HG03175 (cell line): ENCODE measurements around the gene DENND5B.
A peak's percentile ranks its signal among the peaks of the same experiment; 100 is the strongest.
"Not testable (repeated sequence)": the region's sequence is repeated elsewhere in the genome, so short reads cannot be mapped to it uniquely, and the experiment has no call there.

Experiments
- ATAC-seq: cut with Tn5 transposase; IDR thresholded peaks from one replicate; pipeline ENCODE4 v1.9.1; 2021; ENCODE audit warnings: mild to moderate bottlenecking, moderate library complexity; ENCODE audit not compliant: unreplicated experiment

Gene DENND5B

DNA sequence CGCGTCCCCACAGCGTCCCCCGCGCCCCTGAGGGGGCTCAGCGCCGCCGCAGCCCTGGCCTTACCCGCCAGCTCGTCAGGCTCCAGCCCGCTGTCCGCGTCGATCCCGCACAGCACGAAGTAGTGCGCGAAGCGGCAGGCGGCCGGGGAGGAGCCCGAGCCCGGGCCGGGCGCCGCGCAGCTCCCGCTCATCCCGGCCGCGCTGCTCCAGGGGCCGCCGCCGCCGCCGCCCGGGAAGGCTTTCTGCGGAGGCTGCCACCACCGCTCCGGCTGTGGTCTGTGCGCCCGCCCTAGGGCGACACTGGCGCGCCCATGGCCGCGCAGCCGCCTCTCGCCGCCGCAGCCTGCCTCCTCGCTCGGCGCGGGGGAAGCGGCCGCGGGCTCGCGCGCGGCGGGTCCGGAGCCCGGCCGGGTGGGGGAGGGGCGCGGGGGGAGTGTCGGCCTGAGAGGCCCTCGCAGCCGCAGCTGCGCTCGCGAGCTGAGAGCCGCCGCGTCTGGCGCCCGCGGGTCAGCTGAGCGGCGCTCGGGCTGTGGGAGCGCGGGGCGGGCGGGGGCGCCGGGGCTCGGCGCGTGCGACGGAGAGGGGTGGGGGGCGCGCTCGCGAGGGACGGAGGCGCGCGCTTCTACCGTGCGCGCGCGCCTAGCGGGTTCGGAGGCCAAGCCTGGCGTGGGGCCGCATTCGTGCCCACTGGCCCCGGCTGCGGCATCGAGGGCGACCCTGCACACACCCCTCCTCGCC lies at the start of gene DENND5B:
DENND5B (minus strand) TSS at position 495 of the 738 bp plus-strand sequence; CDS start at position 191, 304 bp downstream.
- peak; percentile 67 for ATAC-seq

DNA sequence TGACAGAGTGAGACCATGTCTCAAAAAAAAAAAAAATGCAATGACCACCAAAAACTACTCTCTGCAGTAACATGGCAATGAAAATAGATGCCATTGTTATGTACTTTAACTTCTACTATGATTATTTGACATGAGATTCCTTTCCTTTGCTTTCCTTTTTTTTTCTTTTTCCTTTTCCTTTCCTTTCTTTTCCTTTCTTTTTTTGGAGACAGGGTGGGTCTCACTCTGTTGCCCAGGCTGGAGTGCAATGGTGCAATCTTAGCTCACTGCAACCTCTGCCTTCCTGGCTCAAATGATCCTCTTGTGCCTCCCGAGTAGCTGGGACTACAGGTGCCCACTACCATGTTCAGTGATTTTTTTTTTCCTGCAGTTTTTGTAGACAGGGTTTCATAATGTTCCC lies 43.7 kb upstream of the DENND5B start:
- no peak for ATAC-seq

DNA sequence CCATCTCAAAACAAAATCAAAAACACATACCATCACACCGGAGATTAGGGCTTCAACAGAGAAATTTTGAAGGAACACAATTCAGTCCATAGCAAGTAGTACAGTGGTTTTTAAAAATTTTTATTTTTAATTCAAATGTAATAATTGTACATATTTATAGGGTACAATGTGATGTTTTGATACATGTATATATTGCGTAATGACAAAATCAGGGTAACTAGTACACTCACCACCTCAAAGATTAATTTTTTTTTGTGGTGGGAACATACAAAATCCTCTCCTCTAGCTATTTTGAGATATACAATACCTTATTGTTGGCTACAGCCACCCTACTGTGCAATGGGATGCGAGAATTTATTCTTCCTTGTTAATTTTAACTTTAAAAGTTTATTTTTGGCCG lies 42.5 kb upstream of the DENND5B start:
- ATAC-seq, result no peak

- no peak for ATAC-seq
Measured at GRCh38 chr12:31631809-31632208, 40.9 kb upstream of the DENND5B start.

DNA sequence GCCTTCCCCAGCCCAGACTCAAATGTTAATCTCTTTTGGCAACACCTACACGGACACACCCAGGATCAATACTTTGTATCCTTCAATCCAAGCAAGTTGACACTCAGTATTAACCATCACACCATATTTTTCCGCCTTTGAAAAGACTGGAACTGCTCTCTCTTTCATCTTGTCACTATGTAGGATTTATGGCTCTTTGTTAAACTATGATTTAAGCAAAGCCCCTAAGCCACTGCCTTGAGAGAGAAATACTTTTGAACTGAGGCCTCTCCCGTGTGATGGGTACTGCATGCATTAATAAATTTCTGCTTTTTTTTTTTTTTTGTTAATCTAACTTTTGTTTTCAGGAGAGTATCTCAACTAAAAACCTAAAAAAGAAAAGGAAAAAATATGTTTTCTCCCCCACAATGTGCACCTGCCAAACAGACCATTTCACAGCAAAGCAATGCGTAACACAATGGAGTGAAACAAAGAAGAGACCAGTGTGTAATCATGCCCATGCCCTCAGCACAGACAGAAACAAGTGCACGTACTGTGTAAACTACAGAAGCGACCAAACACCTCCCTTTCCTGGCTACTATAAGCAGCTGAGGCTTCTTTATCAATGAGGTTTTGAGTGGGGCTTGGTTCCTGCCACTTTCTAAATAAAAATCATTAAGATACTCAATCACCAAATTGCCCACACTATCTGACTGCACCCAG lies 40.2 kb upstream of the DENND5B start:
- ATAC-seq, result no peak

- no peak for ATAC-seq
Measured at GRCh38 chr12:31629756-31630732, 39.1 kb upstream of the DENND5B start.

DNA sequence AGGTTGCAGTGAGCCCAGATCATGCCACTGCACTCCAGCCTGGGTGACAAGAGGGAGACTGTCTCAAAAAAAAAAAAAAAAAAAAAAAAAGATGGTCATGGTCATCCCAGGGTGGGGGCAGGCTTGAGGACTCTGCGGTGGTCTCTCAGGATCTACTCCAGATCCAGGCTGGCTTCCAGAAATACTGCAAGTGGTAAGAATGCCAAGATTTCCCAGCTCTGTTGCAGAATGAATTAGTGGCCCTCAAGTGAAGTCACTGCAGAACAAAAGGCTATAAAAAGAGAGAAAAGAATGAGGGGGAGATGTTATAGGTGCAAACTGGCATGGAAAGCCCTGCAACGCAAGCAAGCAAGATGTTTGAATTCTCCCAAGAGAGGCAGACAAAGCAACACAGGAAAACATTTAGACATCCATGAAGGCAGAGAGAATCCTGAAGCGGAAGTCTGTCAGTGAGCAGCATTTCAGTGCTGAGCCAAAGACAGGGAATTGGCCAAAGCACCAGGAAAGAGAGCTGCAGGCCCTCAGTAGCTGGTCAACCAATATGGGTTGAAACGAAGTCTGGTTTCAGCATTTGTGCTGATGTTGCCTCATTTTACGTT lies 36.6 kb upstream of the DENND5B start:
- no peak for ATAC-seq

GRCh38 chr12:31626270-31626995 lies 35.5 kb upstream of the DENND5B start:
- ATAC-seq, result no peak

DNA sequence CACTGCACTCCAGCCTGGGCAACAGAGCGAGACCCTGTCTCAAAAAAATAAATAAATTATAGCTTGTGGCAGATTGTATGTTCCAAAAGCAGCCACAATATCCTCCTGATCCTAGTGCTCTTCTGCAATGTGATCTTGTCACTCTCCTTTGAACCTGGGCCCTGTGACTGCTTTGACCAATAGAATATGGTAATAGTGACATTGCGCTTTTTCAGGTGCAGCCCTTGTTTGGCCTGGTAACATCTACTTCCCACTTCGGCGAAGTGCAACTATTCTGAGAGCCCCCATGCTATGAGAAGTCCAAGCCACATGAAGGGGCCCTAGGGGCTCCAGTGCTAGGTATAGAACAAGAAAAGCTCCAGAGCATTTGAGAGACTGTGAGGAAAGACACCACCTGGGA lies 31.1 kb upstream of the DENND5B start:
- ATAC-seq, result no peak

GRCh38 chr12:31620311-31620710 lies 29.4 kb upstream of the DENND5B start:
- no peak for ATAC-seq

- no peak for ATAC-seq
Measured at GRCh38 chr12:31618228-31619025, 27.5 kb upstream of the DENND5B start.

- ATAC-seq, result no peak
Measured at GRCh38 chr12:31612819-31613218, 21.9 kb upstream of the DENND5B start.

DNA sequence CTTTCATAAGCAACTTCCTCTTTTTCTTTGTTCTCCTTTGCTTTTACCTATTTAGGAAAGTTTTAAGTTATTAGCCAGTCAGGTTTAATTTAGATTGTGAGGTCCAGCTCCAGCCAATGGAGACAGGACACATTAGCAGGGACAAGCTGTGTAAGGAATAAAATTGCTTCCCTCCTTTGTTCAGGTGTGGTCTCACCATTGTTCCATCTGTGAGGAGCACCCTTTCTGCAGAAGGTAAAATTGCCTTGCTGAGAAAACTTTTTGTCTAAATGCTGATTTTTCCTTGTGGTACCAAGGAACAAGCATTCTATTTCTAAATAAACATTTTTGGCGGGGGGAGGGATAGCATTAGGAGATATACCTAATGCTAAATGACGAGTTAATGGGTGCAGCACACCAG lies 17.4 kb upstream of the DENND5B start:
- ATAC-seq, result not testable (repeated sequence)

GRCh38 chr12:31605531-31605930 lies 14.6 kb upstream of the DENND5B start:
- no peak for ATAC-seq

GRCh38 chr12:31603546-31604009 lies 12.6 kb upstream of the DENND5B start:
- peak; percentile 96 for ATAC-seq

DNA sequence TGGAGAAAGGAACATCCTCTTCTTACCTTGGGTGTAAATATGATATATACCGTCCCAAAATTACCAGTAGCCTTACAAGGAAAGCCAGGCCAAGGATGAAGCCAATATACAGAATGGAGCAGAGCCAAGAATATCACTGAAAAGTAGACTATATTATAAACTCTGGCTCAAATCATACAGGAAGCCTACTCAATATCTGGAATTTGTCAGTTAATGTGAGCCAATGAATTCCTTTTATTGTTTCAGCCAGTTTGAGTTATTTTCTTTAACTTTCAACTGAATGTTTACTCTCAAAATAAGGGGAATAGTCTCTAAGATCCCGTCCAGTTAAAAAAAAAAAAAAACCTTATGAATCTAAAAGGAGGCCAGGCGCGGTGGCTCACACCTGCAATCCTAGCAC lies 9.8 kb upstream of the DENND5B start:
- ATAC-seq, result no peak

GRCh38 chr12:31600252-31600651 lies 9.3 kb upstream of the DENND5B start:
- ATAC-seq, result no peak

GRCh38 chr12:31599053-31599452 lies 8.1 kb upstream of the DENND5B start:
- ATAC-seq, result peak; percentile 63

- ATAC-seq, result no peak
Measured at GRCh38 chr12:31597066-31597465, 6.1 kb upstream of the DENND5B start.
